ENCODE data around the gene ROBO2. TPM values are rescaled to one million over a fixed set of nuclear protein-coding genes. Genes with fewer than 3 reads are reported as not detected.
A peak's percentile ranks its signal among the peaks of the same experiment; 100 is the strongest.

ROBO2 gene
- polyA plus RNA-seq, 1 experiment, result 16.3 TPM

- no peak overlapping the region for H3K4me3 ChIP-seq (ENCODE audit: low read depth, low read length)
- ChIA-PET POLR2A (no interaction called here), CTCF (interaction anchor here (1.0 to 1.9 kb wide), 3 partner anchors 15 to 18 kb away, joined by 3 to 13 read pairs (median 3); no protein-coding TSS in a partner anchor)
- no peak overlapping the region for H3K27ac ChIP-seq (ENCODE audit: low read depth, low read length)
- TF ChIP-seq CTCF (IDR thresholded peaks at IDR 0.05; ENCODE audit: low read depth, low read length), result no peak
- no peak for DNase-seq (ENCODE audit: low read depth, low spot score)
- H3K27me3 ChIP-seq (ENCODE audit: control insufficient read depth, insufficient read depth, low read length), result no peaks in the 10 kb centered on the region
- H3K9me3 ChIP-seq (ENCODE audit: control insufficient read depth, insufficient read depth, low read length), result no peaks in the 10 kb centered on the region
These were observed 298.3 kb downstream of the ROBO2 start for GRCh38 chr3:77338195-77338594.

- CTCF ChIA-PET, result no interaction called here
These were observed 302.1 kb downstream of the ROBO2 start for GRCh38 chr3:77342027-77342426.

DNA sequence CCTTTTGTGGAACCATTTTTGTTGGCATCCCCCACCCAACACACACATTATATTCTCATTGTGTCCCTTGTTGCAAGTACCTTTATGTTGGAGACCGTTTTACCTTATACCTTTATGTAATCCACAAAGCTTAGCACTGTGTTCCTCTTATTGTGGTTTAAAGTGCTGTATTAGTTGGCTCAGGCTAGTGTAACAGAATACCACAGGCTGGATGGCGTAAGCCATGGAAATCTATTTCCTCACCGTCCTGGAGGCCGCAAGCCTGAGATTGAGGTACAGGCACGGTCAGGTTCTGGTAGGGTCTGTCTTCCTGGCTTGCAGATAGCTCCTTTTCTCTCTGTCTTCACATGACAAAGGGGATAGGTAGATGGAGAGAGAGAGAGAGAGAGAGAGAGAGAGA lies 302.8 kb downstream of the ROBO2 start:
- Histone ChIP-seq H3K27ac (ENCODE audit: low read depth, low read length) (no peak overlapping the region), H3K9me3 (ENCODE audit: control insufficient read depth, insufficient read depth, low read length) (no peaks in the 10 kb centered on the region), H3K4me3 (ENCODE audit: low read depth, low read length) (no peak overlapping the region), H3K27me3 (ENCODE audit: control insufficient read depth, insufficient read depth, low read length) (no peaks in the 10 kb centered on the region)
- ChIA-PET POLR2A (no interaction called here), CTCF (interaction anchor here (1.8 kb wide), 1 partner anchor 22 kb away, joined by 9 read pairs; no protein-coding TSS in a partner anchor)
- no peak for TF ChIP-seq CTCF (IDR thresholded peaks at IDR 0.05; ENCODE audit: low read depth, low read length)
- no peak for DNase-seq (ENCODE audit: low read depth, low spot score)

More at GRCh38 chr3:77342027-77342426, 302.1 kb downstream of the ROBO2 start:
- Histone ChIP-seq H3K27ac (ENCODE audit: low read depth, low read length) (no peak overlapping the region), H3K9me3 (ENCODE audit: control insufficient read depth, insufficient read depth, low read length) (no peaks in the 10 kb centered on the region), H3K27me3 (ENCODE audit: control insufficient read depth, insufficient read depth, low read length) (no peaks in the 10 kb centered on the region), H3K4me3 (ENCODE audit: low read depth, low read length) (no peak overlapping the region)
- POLR2A ChIA-PET, result no interaction called here
- no peak for DNase-seq (ENCODE audit: low read depth, low spot score)
- TF ChIP-seq CTCF (IDR thresholded peaks at IDR 0.05; ENCODE audit: low read depth, low read length), result no peak

DNA sequence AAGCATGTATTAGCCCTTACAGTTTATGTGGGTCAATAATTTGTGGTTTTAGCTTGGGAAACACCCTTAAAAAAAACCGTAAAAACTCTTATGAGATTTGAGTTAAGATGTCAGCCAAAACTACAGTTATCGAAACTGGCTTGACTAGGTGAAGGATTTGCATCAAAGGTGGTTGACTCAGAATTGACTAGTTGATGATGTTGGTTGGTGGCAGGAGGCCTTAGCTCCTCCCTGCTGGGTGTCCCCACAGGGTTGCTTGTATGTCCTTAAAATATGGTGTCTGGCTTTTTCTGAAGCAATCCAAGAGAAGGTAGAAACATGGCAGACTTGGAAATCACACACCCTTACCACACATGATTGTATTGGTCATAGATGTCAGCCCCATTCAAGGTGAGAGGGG lies 305.1 kb downstream of the ROBO2 start:
- no peak for TF ChIP-seq CTCF (IDR thresholded peaks at IDR 0.05; ENCODE audit: low read depth, low read length)
- no peak overlapping the region for H3K4me3 ChIP-seq (ENCODE audit: low read depth, low read length)
- POLR2A ChIA-PET, result no interaction called here
- no peak overlapping the region for H3K27ac ChIP-seq (ENCODE audit: low read depth, low read length)
- H3K27me3 ChIP-seq (ENCODE audit: control insufficient read depth, insufficient read depth, low read length), result no peaks in the 10 kb centered on the region
- CTCF ChIA-PET, result no interaction called here
- no peaks in the 10 kb centered on the region for H3K9me3 ChIP-seq (ENCODE audit: control insufficient read depth, insufficient read depth, low read length)
- no peak for DNase-seq (ENCODE audit: low read depth, low spot score)

- Histone ChIP-seq H3K27ac (ENCODE audit: low read depth, low read length) (no peak overlapping the region), H3K4me3 (ENCODE audit: low read depth, low read length) (no peak overlapping the region), H3K9me3 (ENCODE audit: control insufficient read depth, insufficient read depth, low read length) (no peaks in the 10 kb centered on the region), H3K27me3 (ENCODE audit: control insufficient read depth, insufficient read depth, low read length) (no peaks in the 10 kb centered on the region)
- DNase-seq (ENCODE audit: low read depth, low spot score), result no peak
- CTCF ChIA-PET, result interaction anchor here (0.7 to 1.5 kb wide), 3 partner anchors 27 to 1296 kb away, joined by 3 to 9 read pairs (median 3); no protein-coding TSS in a partner anchor
- POLR2A ChIA-PET, result no interaction called here
- peak; percentile 24; the same call in 1 of the 2 replicates for TF ChIP-seq CTCF (IDR thresholded peaks at IDR 0.05; ENCODE audit: low read depth, low read length)
These were observed 308.5 kb downstream of the ROBO2 start for GRCh38 chr3:77348244-77348855.

All from AG04450 (cell line).